K562 (cell line): ENCODE data around the gene TRAP1. TPM values are rescaled to one million over a fixed set of nuclear protein-coding genes. Genes with fewer than 3 reads are reported as not detected.

Experiments
- CUX1 ChIP-seq: fragments of 200-800 bp; sonication (Bioruptor generic); IDR thresholded peaks from 2 replicates; pipeline ENCODE4 v1.6.1; 2016; ENCODE audit warnings: missing genetic modification characterization, missing compliant biosample characterization
- DPF2 ChIP-seq: fragments of 450-650 bp; IDR thresholded peaks from 2 replicates; pipeline ENCODE4 v1.6.1; 2016
- JUND ChIP-seq, 2 experiments: IDR thresholded peaks; 2 replicates in 1 of 2; 3 replicates in 1 of 2; pipeline ENCODE4 v1.6.1; 2011; ENCODE audit warnings: borderline replicate concordance in 2 of 2, low read depth in 2 of 2, low read length in 2 of 2, improper control_type of control experiment in 1 of 2, missing biosample characterization in 1 of 2, missing genetic modification characterization in 1 of 2, missing genetic modification reagents in 1 of 2
- KAT2B ChIP-seq: IDR thresholded peaks from one replicate; pipeline ENCODE4 v1.6.1; 2012; ENCODE audit warnings: low read depth, mild to moderate bottlenecking, control low read depth, inconsistent platforms, low read length, moderate library complexity
- MAFK ChIP-seq: IDR thresholded peaks from 2 replicates; pipeline ENCODE4 v1.6.1; 2011; ENCODE audit warnings: low read length, improper control_type of control experiment
- NEUROD1 ChIP-seq: fragments of 150-350 bp; IDR thresholded peaks from 2 replicates; pipeline ENCODE4 v1.6.1; 2014; ENCODE audit warnings: borderline replicate concordance, low read length, low read depth; ENCODE audit not compliant: partially characterized antibody
- PTTG1 ChIP-seq: fragments of 450-650 bp; IDR thresholded peaks from 2 replicates; pipeline ENCODE4 v1.6.1; 2016; ENCODE audit warnings: low read depth, mild to moderate bottlenecking, missing genetic modification characterization, missing compliant biosample characterization
- PYGO2 ChIP-seq: fragments of 450-650 bp; IDR thresholded peaks from 2 replicates; pipeline ENCODE4 v1.6.1; 2016; ENCODE audit warnings: mild to moderate bottlenecking, missing genetic modification characterization, moderate library complexity, missing compliant biosample characterization
- RUNX1 ChIP-seq: sonication (generic); IDR thresholded peaks from 2 replicates; pipeline ENCODE4 v1.6.1; 2016; ENCODE audit warnings: antibody characterized with exemption, low read depth
- ZFX ChIP-seq: sonication (generic); formaldehyde crosslinking; IDR thresholded peaks from 2 replicates; pipeline ENCODE4 v1.8.0; 2022; ENCODE audit warnings: mild to moderate bottlenecking, missing genetic modification reagents, moderate library complexity
- polyA plus RNA-seq, 8 experiments: library from polyadenylated mRNA; depleted of rRNA in 4 of 8; stranded (reverse) in 5 of 8; unstranded in 3 of 8; fragments of >200 nt; fragmentation: Nextera tagmentation in 2 of 8; fragmentation: Illumina TruSeq in 1 of 8; extraction: Ambion mirVana in 2 of 8; extraction: Trizol in 1 of 8; gene quantifications; 2 replicates each; pipeline versions ENCODE4 v1.2.1 to v1.2.3, GENCODE V29; 2011 to 2014; ENCODE audit warnings: inconsistent platforms in 1 of 8, missing spikeins in 1 of 8
- total RNA-seq, 7 experiments: library from RNA; depleted of rRNA in 6 of 7; stranded (reverse); fragments of >200 nt in 6 of 7; fragmentation: Illumina TruSeq in 2 of 7; extraction: Trizol in 2 of 7; gene quantifications; 2 replicates each; pipeline versions ENCODE4 v1.2.1 to v1.2.3, GENCODE V29; 2011 to 2021; ENCODE audit warnings: low replicate concordance in 1 of 7
- TF ChIP-seq, protein P1 (sequence below): sonication (generic); formaldehyde crosslinking; IDR thresholded peaks from 2 replicates; pipeline ENCODE4 v1.8.0; 2023; ENCODE audit warnings: missing genetic modification reagents, mild to moderate bottlenecking, borderline replicate concordance
- TF ChIP-seq, protein P2 (sequence below): fragments of 250-450 bp; sonication (Bioruptor Pico); IDR thresholded peaks from 2 replicates; pipeline ENCODE4 v1.4.0; 2020; ENCODE audit warnings: mild to moderate bottlenecking

Gene TRAP1
- total and polyA plus RNA-seq, 9 of the 15 experiments (the other 6 are each of a cell fraction or from before 2014, with no cell fraction given): 19.1 to 436 (median 301) TPM

GRCh38 chr16:3696425-3697218 lies 20.7 kb downstream of the TRAP1 start (continued):
- TF ChIP-seq RUNX1 (no peak), NEUROD1 (no peak), ZFX (CRISPR knock-in tag) (no peak), PTTG1 (tag) (no peak), KAT2B (no peak), PYGO2 (no peak), DPF2 (peak; percentile 89), JUND (IDR thresholded peaks at IDR 0.05; ENCODE audit: borderline replicate concordance, low read depth, low read length) (peak; percentile 68; the same call in 1 of the 2 replicates), JUND (tag; IDR thresholded peaks at IDR 0.05; ENCODE audit: borderline replicate concordance, low read depth, low read length) (no peak; the same call in 2 of the 3 replicates), CUX1 (CRISPR knock-in tag) (0 out of 2 replicates have a peak, but pooled peaks have one; percentile 59), MAFK (peak; percentile 89)
- TF ChIP-seq, protein P1, sequence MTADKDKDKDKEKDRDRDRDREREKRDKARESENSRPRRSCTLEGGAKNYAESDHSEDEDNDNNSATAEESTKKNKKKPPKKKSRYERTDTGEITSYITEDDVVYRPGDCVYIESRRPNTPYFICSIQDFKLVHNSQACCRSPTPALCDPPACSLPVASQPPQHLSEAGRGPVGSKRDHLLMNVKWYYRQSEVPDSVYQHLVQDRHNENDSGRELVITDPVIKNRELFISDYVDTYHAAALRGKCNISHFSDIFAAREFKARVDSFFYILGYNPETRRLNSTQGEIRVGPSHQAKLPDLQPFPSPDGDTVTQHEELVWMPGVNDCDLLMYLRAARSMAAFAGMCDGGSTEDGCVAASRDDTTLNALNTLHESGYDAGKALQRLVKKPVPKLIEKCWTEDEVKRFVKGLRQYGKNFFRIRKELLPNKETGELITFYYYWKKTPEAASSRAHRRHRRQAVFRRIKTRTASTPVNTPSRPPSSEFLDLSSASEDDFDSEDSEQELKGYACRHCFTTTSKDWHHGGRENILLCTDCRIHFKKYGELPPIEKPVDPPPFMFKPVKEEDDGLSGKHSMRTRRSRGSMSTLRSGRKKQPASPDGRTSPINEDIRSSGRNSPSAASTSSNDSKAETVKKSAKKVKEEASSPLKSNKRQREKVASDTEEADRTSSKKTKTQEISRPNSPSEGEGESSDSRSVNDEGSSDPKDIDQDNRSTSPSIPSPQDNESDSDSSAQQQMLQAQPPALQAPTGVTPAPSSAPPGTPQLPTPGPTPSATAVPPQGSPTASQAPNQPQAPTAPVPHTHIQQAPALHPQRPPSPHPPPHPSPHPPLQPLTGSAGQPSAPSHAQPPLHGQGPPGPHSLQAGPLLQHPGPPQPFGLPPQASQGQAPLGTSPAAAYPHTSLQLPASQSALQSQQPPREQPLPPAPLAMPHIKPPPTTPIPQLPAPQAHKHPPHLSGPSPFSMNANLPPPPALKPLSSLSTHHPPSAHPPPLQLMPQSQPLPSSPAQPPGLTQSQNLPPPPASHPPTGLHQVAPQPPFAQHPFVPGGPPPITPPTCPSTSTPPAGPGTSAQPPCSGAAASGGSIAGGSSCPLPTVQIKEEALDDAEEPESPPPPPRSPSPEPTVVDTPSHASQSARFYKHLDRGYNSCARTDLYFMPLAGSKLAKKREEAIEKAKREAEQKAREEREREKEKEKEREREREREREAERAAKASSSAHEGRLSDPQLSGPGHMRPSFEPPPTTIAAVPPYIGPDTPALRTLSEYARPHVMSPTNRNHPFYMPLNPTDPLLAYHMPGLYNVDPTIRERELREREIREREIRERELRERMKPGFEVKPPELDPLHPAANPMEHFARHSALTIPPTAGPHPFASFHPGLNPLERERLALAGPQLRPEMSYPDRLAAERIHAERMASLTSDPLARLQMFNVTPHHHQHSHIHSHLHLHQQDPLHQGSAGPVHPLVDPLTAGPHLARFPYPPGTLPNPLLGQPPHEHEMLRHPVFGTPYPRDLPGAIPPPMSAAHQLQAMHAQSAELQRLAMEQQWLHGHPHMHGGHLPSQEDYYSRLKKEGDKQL (CRISPR knock-in tag): no peak
- TF ChIP-seq, protein P2, sequence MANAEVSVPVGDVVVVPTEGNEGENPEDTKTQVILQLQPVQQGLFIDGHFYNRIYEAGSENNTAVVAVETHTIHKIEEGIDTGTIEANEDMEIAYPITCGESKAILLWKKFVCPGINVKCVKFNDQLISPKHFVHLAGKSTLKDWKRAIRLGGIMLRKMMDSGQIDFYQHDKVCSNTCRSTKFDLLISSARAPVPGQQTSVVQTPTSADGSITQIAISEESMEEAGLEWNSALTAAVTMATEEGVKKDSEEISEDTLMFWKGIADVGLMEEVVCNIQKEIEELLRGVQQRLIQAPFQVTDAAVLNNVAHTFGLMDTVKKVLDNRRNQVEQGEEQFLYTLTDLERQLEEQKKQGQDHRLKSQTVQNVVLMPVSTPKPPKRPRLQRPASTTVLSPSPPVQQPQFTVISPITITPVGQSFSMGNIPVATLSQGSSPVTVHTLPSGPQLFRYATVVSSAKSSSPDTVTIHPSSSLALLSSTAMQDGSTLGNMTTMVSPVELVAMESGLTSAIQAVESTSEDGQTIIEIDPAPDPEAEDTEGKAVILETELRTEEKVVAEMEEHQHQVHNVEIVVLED: no peak
